ENCODE measurements around the gene L3MBTL4.

DNA sequence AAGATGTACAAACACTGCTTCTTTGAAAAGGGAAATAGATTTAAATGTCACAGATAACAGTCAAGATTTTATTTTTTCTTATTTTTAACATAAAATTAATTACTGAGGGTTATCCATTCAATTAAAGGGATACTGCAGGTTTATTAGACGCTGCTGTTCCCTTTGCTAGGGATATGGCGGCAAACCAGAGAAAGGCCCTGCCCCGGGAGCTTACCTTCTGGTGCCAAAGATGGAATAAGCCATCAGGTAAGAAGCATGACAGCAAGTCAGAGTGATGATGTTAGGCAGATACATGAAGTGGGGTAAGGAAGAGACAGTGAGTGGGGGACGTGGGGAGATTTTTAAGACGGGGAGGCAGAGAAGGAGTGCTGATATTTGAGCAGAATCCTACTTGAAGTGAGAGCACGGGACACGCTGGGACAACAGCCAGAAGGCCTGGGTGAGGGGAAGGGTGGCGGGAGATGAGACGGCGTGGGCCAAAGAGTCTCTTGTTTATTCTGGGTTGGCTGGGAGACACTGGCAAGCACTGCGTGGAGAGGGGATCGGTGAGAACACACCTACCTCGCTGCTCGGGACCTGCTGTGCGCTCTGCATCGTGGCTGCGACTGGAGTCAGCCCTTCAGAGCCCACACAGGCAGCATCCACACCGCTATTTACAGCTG lies 268.9 kb downstream of the L3MBTL4 start:
- TF ChIP-seq POLR2AphosphoS5 (IDR thresholded peaks at IDR 0.05), result no peak
- no peak for TF ChIP-seq CTCF (IDR thresholded peaks at IDR 0.05 in 8 of 11, conservative IDR thresholded peaks at IDR 0.05 in 3 of 11)
- TF ChIP-seq POLR2A (IDR thresholded peaks at IDR 0.05), result no peak

Measured in spleen (tissue), 7 donors.